ENCODE measurements around the gene TPSAB1. TPM values are rescaled to one million over a fixed set of nuclear protein-coding genes. Genes with fewer than 3 reads are reported as not detected.
"Not testable (repeated sequence)": the region's sequence is repeated elsewhere in the genome, so short reads cannot be mapped to it uniquely, and the experiment has no call there.

Gene TPSAB1
- total RNA-seq, 2 experiments from 2014 or later, result not detected

- Histone ChIP-seq H3K4me1 (ENCODE audit: insufficient read depth, low read length, poor library complexity, severe bottlenecking) (no peaks in the 10 kb centered on the region), H3K79me2 (ENCODE audit: insufficient read depth, low read depth, low read length) (no peaks in the 10 kb centered on the region), H3K4me3 (ENCODE audit: low read depth, low read length, poor library complexity, severe bottlenecking) (no peak overlapping the region), H3K4me2 (ENCODE audit: low read length) (no peak overlapping the region), H3K9me3 (ENCODE audit: low read length) (no peaks in the 10 kb centered on the region), H2AFZ (ENCODE audit: low read length) (no peak overlapping the region), H3K27ac (ENCODE audit: low read depth, low read length, poor library complexity, severe bottlenecking) (no peak overlapping the region), H3K9me2 (ENCODE audit: insufficient read depth, low read length) (no peaks in the 10 kb centered on the region), H3K36me3 (ENCODE audit: insufficient read depth, low read length) (no peaks in the 10 kb centered on the region), H4K20me1 (ENCODE audit: insufficient read depth, low read length) (no peaks in the 10 kb centered on the region)
- BruUV-seq (replicated peaks), result no TSS peak
- intact Hi-C loops (cut with micrococcal nuclease; ENCODE audit: unreplicated experiment), result no loop called here
- ChIA-PET CTCF (ENCODE audit: unreplicated experiment) (no interaction called here), POLR2A (no interaction called here)
- DNase-seq (ENCODE audit: low spot score), result no peak
- TF ChIP-seq CTCF (conservative IDR thresholded peaks at IDR 0.05; ENCODE audit: low read length) (no peak), EZH2phosphoT487 (IDR thresholded peaks at IDR 0.05; ENCODE audit: borderline replicate concordance, low read depth, low read length) (no peak)
Measured at GRCh38 chr16:1197237-1197866, 43.2 kb upstream of the TPSAB1 start.

GRCh38 chr16:1198194-1198593 is 42.3 kb upstream of the TPSAB1 start:
- H3K4me1 ChIP-seq (ENCODE audit: insufficient read depth, low read length, poor library complexity, severe bottlenecking), result no peaks in the 10 kb centered on the region
- no peak overlapping the region for H3K4me2 ChIP-seq (ENCODE audit: low read length)
- no peak overlapping the region for H2AFZ ChIP-seq (ENCODE audit: low read length)
- intact Hi-C loops (cut with micrococcal nuclease; ENCODE audit: unreplicated experiment), result no loop called here
- H3K79me2 ChIP-seq (ENCODE audit: insufficient read depth, low read depth, low read length), result no peaks in the 10 kb centered on the region
- CTCF ChIA-PET (ENCODE audit: unreplicated experiment), result no interaction called here
- TF ChIP-seq EZH2phosphoT487 (IDR thresholded peaks at IDR 0.05; ENCODE audit: borderline replicate concordance, low read depth, low read length) (no peak), CTCF (conservative IDR thresholded peaks at IDR 0.05; ENCODE audit: low read length) (no peak)
- BruUV-seq (replicated peaks), result no TSS peak
- no peak overlapping the region for H3K4me3 ChIP-seq (ENCODE audit: low read depth, low read length, poor library complexity, severe bottlenecking)
- H3K27ac ChIP-seq (ENCODE audit: low read depth, low read length, poor library complexity, severe bottlenecking), result no peak overlapping the region
- no peaks in the 10 kb centered on the region for H3K36me3 ChIP-seq (ENCODE audit: insufficient read depth, low read length)
- H3K9me2 ChIP-seq (ENCODE audit: insufficient read depth, low read length), result no peaks in the 10 kb centered on the region
- no peaks in the 10 kb centered on the region for H3K9me3 ChIP-seq (ENCODE audit: low read length)
- POLR2A ChIA-PET, result no interaction called here
- no peaks in the 10 kb centered on the region for H4K20me1 ChIP-seq (ENCODE audit: insufficient read depth, low read length)
- no peak for DNase-seq (ENCODE audit: low spot score)

GRCh38 chr16:1198671-1199346 is 41.7 kb upstream of the TPSAB1 start:
- POLR2A ChIA-PET; intact Hi-C loops (cut with micrococcal nuclease; ENCODE audit: unreplicated experiment); H4K20me1 ChIP-seq (ENCODE audit: insufficient read depth, low read length); H3K79me2 ChIP-seq (ENCODE audit: insufficient read depth, low read depth, low read length); H3K9me3 ChIP-seq (ENCODE audit: low read length); CTCF ChIA-PET (ENCODE audit: unreplicated experiment); BruUV-seq (replicated peaks); H3K4me3 ChIP-seq (ENCODE audit: low read depth, low read length, poor library complexity, severe bottlenecking); DNase-seq (ENCODE audit: low spot score); H3K4me2 ChIP-seq (ENCODE audit: low read length); H3K4me1 ChIP-seq (ENCODE audit: insufficient read depth, low read length, poor library complexity, severe bottlenecking); H3K36me3 ChIP-seq (ENCODE audit: insufficient read depth, low read length); H3K9me2 ChIP-seq (ENCODE audit: insufficient read depth, low read length); H3K27ac ChIP-seq (ENCODE audit: low read depth, low read length, poor library complexity, severe bottlenecking); H2AFZ ChIP-seq (ENCODE audit: low read length): not testable (repeated sequence)

Data from OCI-LY7 (cell line).